ENCODE measurements around the gene TMEM165.
"Not testable (repeated sequence)": the region's sequence is repeated elsewhere in the genome, so short reads cannot be mapped to it uniquely, and the experiment has no call there.

TMEM165 gene

GRCh38 chr4:55395529-55396307 is at the start of gene TMEM165:
TSS of gene TMEM165 (plus strand) at chr4:55395957. CDS start at chr4:55396190, 233 bp downstream.
- DNase-seq (ENCODE audit: low read depth): peak; percentile 72

DNA sequence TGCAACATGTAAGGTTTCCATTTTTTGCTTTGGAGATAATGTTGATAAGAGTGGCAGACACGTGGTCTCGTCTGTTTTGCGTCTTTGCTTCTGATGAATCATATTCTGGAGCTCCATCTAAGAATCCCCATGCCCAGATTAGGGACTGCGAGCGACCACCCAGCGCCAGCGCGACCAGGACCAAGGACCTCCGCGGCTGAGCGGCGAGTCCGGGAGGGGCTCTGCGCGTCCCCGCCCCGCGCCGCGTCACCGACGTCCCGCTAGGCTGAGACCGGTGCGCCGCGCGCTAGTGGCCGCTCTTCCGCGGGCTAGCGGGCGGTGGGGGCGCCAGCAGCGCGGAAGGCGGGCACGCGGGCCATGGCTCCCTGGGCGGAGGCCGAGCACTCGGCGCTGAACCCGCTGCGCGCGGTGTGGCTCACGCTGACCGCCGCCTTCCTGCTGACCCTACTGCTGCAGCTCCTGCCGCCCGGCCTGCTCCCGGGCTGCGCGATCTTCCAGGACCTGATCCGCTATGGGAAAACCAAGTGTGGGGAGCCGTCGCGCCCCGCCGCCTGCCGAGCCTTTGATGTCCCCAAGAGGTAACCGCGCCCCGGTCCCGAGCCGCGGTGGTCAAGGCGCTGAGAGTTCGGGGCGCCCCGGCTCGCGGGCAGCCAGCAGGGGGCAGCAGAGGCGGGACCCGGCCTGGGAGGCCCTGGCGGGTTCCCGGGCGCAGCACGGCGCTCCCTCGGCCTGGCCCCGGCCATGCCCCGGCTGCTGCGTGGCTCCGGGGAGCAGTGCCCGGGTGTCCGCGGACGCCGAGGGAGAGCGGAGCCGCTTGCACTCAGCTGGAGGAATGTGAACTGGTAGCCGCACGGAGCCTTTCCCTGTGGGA is 49.5 kb upstream of the TMEM165 start, which contains the start of gene SRD5A3:
TSS of gene SRD5A3 (plus strand) at position 263 of the 871 bp plus-strand sequence. CDS start at position 358, 95 bp downstream.
- peak; percentile 59 for DNase-seq (ENCODE audit: low read depth)

DNA sequence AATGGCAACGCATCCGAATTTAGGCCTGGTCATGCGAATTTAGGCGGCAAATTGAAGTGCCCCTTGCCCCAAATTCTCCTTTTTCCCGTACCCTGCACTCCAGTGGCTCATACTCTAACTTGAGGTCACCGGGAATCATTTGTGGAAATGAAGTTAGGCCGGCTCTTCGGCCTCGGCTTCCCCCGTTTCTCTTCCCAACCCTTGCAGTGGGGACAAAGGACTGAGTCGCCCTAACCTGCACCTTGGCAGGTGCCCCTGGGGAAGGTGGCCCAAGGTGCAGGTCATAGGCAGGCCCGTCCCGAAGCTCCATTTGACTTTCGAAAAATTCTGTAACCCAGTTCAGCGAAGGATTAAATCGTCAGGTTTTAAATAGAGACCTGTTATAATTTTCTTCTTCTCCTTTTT is 48.9 kb upstream of the TMEM165 start:
- DNase-seq (ENCODE audit: low read depth): no peak

DNA sequence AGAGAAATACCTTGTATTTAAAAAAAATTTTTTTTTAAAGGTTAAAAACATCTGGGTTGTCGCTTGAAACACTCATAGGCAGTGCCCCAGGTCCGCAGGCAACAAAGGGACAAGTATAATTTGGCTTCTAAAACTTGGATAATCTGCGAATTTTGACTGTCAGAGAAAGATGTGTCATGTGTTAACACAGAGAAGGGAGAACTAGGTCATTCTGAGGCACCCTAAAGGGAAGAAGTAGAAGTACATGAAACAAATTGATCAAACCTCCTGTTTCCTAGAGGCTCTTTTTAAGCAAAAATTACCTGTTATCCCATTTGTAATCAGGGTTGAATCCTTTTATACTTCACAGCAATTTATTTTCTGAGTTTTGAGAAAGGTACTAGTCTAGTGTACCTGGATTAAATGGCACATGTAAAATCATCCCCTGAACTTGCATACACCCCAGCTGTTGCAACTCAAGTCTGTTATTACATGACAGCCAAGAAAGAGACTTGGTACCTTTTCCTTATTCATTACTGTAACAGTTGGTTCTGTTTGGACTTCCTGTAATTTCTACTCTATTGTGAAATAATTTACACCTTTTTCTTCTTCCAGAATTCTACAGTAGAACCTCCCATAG is 48.0 kb upstream of the TMEM165 start:
- DNase-seq (ENCODE audit: low read depth): no peak

DNA sequence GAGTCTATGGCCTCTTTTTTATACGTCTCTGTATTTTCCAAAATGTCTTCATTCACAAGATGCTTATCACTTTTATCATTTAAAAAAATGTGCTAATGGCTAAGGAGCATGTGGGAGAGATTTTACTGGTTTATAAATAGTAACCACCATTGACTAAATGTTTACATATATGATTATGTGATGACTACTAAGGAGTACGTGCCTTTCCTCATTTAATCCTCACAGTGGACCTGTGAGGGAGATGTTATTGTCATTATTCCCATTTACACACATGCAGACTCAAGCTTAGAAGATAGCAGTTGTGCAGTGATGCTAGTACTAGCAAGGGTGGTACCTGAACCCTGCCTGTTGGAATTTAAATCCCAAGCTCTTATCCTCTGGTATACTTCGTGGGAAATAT is 47.3 kb upstream of the TMEM165 start:
- no peak for DNase-seq (ENCODE audit: low read depth)

- not testable (repeated sequence) for DNase-seq (ENCODE audit: low read depth)
Measured at GRCh38 chr4:55350870-55351269, 44.9 kb upstream of the TMEM165 start.

GRCh38 chr4:55351824-55352223 is 43.9 kb upstream of the TMEM165 start:
- no peak for DNase-seq (ENCODE audit: low read depth)

GRCh38 chr4:55352726-55353125 is 43.0 kb upstream of the TMEM165 start:
- DNase-seq (ENCODE audit: low read depth): no peak

DNA sequence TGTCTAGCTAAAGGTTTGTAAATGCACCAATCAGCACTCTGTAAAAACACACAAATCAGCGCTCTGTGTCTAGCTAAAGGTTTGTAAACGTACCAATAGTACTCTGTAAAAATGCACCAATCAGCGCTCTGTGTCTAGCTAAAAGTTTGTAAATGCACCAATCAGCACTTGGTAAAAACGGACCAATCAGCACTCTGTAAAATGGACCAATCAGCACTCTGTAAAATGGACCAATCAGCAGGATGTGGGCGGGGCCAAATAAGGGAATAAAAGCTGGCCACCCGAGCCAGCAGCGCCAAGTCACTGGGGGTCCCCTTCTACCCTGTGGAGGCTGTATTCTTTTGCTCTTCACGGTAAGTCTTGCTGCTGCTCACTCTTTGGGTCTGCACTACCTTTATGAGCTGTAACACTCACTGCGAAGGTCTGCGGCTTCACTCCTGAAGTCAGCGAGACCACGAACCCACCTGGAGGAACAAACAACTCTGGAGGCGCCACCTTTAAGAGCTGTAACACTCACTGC is 42.5 kb upstream of the TMEM165 start:
- not testable (repeated sequence) for DNase-seq (ENCODE audit: low read depth)

DNA sequence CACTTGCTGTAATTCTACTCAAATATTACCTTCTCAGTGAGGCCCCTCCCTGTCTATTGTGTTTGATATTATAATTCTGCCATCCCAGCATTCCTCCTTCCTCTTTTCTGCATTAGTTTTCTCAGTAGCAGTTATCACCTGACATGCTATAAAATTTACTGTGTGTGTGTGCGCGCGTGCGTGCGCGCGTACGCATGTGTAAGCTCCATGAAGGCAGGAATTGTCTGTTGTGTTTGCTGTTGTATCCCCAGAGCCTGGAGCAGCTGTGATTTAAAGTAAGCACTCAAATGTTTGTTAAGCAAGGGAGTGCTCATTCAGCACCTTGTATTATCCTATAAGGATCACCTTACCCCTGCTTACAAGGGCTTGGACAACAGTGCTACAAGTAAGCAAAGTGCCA is 41.1 kb upstream of the TMEM165 start:
- no peak for DNase-seq (ENCODE audit: low read depth)

DNA sequence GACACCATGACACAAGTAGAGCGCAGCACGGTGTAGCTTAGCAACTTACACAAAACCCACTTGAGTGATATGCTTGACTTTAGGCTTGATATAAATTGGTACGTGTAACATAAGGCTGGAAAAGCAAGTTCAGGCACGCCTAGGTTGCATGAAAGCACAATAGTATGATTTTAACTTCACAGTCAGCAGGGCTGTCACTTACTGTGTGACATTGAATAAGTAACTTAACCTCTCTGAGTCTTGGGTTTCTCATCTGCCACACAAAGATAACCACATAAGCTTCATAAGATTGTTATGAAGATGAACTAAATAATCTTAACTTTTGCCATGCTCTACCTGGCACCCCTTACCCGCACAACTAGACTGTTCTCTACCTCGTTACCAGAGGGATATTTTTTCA is 40.2 kb upstream of the TMEM165 start:
- DNase-seq (ENCODE audit: low read depth): no peak

DNA sequence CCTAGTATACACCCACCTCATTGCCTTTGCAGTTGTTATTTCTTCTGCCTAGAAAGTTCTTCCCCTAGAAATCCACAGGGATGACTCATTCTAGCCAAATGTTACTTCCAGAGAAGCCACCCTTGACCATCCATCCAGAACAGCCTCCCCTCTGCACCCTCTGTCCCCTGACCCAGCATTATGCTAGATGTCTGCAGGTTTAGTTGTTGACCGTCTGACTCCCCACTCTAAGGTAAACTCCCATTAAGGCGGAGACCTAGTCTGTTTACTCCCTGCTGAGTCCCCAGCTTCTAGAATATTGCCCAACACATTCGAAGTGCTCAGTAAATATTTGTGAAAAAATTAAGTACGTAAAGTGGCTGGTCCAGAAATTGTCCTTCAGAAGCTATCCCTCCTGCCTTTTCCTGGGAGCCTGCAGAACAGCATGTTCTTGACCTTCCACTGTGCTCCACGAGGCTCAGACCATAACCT is 38.7 kb upstream of the TMEM165 start:
- DNase-seq (ENCODE audit: low read depth): no peak

GRCh38 chr4:55358246-55358645 is 37.5 kb upstream of the TMEM165 start:
- DNase-seq (ENCODE audit: low read depth): no peak

GRCh38 chr4:55358668-55359067 is 37.1 kb upstream of the TMEM165 start:
- DNase-seq (ENCODE audit: low read depth): peak; percentile 84

- no peak for DNase-seq (ENCODE audit: low read depth)
Measured at GRCh38 chr4:55359397-55359916, 36.3 kb upstream of the TMEM165 start.

DNA sequence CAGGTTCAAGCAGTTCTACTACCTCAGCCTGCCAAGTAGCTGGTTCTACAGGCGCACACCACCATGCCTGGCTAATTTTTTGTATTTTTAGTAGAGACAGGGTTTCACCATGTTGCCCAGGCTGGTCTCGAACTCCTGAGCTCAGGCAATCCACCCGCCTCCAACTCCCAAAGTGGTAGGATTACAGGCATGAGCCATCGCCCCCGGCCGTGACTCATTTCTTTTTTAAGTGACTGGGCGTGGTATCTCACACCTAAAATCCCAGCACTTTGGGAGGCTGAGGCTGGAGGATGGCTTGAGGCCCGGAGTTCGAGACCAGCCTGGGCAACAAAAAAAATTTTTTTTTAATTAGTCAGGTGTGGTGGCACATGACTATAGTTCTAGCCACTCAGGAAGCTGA is 32.8 kb upstream of the TMEM165 start:
- not testable (repeated sequence) for DNase-seq (ENCODE audit: low read depth)

DNA sequence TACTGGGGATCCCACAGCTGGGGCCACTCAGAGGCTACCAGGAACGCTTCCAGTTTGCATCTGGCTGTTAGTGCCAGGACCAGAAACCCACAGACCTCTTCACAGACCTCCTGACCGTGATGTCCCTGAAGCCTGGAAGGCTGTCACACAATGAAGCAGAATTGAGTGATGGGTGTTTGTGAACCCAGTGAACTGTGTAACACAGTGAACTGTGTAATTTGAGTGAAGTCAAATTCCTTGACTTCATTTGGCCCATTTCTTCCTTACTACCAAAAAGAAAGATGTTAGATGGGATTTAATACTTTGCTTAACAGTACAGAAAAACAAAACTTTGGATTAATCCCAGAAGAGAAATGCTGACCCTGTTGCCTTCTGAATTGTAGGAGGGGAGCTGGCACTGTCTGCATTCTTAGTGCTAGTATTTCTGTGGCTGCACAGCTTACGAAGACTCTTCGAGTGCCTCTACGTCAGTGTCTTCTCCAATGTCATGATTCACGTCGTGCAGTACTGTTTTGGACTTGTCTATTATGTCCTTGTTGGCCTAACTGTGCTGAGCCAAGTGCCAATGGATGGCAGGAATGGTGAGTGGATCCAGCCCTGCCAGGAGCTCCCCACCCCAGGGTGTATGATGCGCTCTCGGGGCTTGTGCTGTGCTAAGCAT is 31.9 kb upstream of the TMEM165 start:
- no peak for DNase-seq (ENCODE audit: low read depth)

DNA sequence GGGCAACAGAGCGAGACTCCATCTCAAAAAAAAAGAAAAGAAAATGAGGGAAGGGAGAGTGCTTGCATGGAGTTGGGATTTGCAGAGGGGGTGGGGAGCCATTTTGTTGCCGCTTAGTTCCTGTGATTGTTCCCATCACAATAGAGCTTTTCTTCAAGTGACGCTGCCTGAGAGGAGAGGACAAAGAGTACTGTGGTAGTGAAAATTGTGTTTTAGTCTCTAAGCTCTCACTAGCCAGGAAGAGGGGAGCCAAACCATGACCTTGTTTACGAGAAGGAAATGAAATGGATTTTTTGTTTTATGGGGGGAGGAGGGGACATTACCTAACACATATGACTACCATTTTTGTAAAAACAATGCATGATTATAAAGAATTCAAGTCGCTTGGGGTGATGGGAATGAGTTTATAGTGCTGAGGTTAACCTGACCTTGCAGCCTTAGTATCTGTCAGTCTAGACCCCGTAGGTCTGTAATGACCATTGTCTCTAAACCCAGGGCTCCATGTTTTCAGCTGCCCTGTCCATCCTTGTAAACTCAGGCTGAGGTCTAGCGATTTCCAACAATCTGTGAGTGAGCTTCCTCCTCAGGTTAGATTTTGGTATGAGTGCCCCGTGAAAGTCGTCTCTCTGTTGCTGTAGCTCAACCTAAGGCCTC is 30.9 kb upstream of the TMEM165 start:
- no peak for DNase-seq (ENCODE audit: low read depth)

- no peak for DNase-seq (ENCODE audit: low read depth)
Measured at GRCh38 chr4:55365345-55365728, 30.4 kb upstream of the TMEM165 start.

DNA sequence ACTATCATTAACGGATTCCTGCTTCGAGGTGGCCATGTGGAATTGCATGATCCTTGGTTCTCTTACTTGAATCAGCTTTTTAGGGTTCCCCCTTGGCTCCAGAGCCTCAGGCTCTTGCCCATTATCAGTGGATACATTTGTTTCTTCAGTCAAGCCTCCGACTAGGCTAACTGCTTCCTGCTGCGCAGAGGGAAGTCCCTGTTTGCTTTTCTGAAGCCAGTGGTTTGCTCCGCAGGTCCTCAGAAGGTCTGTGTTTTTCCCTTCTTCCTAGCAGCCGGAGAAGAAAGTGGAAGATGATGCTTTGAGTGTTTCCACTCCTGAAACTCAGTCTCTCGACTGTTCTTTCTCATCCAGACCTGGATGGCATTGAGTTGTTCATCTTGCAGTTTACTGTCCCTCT is 29.1 kb upstream of the TMEM165 start:
- DNase-seq (ENCODE audit: low read depth): no peak

Data from stromal cell of bone marrow (primary cell).